HG03039 (cell line): ENCODE data around the gene COL1A1.

Experiments used
- ATAC-seq: cut with Tn5 transposase; IDR thresholded peaks from one replicate; pipeline ENCODE4 v1.9.1; 2021; ENCODE audit warnings: mild to moderate bottlenecking, moderate library complexity; ENCODE audit not compliant: unreplicated experiment

The COL1A1 gene

DNA sequence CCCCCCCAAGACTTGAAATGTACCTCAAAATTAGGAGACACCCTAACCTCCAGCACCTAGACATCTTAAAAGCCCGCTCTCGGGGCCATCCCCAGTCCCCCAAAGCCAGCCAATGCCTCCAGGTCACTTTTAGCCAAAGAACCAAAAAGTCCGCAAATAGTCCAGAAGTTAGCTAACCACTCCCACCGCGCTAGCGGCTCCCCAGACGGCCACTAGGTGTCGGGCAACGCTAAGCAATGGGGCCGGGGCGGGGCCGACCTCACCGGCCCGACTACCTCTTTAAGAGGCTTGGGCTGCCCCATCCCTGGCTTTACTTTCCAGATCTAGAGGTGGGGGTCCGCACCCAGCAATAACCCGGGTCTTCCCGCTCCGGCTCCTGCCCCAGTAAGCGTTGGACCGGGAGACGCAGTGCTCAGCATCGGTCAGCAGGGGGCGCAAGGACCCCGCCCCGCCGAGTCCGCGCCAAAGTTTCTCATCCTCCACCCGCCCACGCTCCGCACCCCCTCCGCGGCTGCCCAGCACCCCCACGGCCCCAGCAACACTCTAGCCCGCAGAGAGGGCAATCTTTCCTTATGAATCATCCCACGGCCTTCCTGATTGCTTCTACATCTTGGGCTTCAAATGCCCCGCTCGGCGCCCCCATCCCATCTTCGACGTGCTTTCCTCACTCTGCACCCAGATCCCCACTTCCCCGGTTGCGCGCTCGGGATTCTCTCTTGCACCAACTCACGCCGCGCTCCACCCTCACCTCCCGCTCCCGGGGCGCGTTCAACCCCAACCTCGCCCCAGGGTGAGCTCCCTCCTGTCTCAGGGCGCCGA lies 765 bp downstream of the COL1A1 start:
- ATAC-seq: no peak

DNA sequence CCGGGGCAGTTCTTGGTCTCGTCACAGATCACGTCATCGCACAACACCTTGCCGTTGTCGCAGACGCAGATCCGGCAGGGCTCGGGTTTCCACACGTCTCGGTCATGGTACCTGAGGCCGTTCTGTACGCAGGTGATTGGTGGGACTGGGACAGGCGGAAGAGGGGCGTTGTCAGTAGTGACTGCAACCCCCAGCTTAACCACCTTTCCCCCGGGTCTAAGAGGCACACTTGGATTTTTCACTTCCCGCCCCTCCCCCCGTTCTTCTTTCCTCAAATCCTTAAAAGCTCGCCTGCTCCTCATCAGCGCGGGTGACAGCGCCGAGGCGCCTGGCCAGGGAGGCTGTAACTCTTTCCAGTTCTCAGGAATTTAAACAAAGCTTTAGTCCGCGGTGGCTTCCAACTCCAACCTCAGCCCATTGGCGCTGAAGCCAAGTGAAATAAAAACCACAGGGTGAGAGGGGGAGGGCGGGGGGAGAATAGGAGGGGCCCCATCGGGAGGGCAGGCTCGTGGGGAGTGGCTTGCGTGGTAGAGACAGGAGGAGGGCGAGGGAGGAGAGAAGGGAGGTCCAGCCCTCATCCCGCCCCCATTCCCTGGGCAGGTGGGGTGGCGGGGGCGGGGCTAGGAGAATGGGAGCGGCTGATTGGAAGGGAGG lies 1.5 kb downstream of the COL1A1 start:
- no peak for ATAC-seq

- no peak for ATAC-seq
Observed at GRCh38 chr17:50199211-50199802, 2.1 kb downstream of the COL1A1 start.

DNA sequence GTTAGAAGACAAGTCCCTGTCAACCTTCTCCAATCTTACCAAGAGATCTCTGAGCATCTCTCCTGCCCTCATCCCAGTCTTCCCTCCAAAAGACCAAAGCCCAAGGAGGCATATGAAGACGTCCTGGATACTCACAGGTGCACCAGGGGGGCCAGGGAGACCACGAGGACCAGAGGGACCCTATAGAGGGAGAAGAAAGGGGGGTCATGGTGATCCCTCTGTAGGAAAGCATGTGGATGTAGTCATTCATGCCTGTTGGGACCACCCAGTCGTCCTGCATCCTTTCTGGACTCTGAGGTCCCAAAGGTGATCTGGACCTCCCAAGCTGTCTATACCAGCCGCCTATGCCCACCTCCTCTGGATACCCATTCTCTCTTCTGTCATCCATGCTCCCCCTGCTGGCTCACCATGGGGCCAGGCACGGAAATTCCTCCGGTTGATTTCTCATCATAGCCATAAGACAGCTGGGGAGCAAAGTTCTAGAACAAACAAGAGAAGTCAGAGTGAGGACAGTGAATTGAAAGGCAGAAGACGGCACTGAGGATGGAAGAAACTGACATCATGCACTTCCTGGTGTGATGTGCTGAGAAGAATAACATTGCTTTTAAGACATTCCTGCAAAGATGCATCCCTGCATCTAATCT lies 3.3 kb downstream of the COL1A1 start:
- ATAC-seq: no peak

GRCh38 chr17:50196826-50197225 lies 4.6 kb downstream of the COL1A1 start:
- ATAC-seq: no peak

DNA sequence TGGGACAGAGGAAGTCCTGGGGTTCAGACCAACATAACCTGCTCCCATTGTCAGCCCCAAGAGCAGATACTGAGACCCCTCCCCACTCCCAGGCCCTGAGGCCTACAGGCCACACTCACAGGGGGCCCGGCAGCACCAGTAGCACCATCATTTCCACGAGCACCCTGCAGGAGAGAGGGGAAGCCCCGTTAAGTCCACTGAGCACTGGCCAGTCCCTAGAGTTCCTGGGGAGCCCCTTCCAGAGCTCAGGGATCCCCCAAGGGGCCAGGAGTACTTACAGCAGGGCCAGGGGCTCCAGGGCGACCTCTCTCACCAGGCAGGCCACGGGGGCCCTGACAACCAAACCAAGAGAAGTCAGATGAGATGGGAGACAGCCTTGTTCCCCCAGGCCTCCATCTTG lies 5.4 kb downstream of the COL1A1 start:
- ATAC-seq: no peak

GRCh38 chr17:50194934-50195865 lies 6.2 kb downstream of the COL1A1 start:
- ATAC-seq: no peak

- no peak for ATAC-seq
Observed at GRCh38 chr17:50194140-50194933, 7.1 kb downstream of the COL1A1 start.

GRCh38 chr17:50192618-50193291 lies 8.7 kb downstream of the COL1A1 start:
- ATAC-seq: no peak

GRCh38 chr17:50192144-50192617 lies 9.2 kb downstream of the COL1A1 start:
- no peak for ATAC-seq

- no peak for ATAC-seq
Observed at GRCh38 chr17:50191359-50192143, 9.9 kb downstream of the COL1A1 start.

DNA sequence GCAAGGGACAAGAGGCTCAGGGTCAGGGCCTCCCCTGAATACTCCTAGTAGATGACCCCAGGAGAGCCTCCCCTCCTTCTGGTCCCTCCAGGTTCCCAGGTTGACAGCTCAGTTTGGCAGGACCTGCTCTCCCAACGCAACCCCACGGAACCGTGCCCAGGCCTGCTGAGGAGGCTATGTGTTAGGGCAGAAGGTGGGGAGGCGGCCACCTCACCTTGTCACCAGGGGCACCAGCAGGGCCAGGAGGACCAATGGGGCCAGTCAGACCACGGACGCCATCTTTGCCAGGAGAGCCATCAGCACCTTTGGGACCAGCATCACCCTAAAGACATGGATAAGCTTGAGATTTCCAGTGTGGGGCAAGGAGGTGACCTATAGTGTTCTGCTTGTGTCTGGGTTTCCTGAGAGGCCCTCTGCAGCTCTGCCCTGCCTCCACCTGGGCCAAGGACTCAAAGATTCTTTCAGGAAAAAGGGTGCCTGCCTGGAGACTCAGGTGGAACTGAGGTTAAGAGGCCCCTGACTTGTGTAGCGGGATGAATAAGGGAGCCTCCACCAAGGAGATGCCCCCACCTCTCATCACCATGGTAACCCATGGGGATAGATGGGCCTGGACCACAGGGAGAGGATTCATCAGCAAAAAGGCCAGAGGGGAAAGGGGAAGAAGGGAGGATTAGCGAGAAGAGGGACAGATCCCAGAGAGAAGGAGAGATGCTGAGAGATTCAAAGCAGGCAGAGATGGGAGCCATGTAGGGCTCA lies 10.7 kb downstream of the COL1A1 start:
- no peak for ATAC-seq

- ATAC-seq: no peak
Observed at GRCh38 chr17:50190293-50190602, 11.2 kb downstream of the COL1A1 start.

DNA sequence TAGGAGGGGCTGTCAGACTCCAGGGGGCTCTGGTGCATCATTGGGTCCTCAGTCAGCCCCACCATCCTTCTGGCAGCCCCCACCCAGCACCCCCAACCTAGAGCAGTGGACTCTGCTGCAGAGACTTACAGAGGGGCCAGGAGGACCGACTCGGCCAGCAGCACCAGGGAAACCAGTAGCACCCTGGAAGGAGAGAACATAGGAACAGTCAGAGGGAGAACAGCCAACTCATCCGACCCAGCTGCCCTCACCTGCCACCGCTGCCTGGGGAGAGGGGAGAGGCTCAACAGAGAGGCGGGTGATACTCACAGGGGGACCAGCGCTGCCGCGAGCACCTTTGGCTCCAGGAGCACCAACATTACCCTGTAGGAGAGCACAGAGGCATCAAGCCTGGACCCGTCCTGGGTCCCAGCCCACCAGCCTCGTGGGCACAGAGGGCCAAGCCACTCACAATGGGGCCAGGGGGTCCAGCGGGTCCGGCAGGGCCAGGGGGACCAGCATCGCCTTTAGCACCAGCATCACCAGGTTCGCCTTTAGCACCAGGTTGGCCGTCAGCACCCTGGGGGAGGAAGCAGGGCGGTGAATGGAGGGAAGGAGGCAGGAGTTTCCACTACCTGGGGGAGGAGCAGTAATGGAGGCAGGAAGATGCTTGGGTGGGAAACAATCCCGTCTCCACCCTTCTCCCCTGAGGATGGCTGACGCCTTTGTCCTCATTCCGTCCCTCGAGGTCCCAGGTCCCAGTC lies 11.7 kb downstream of the COL1A1 start:
- no peak for ATAC-seq

GRCh38 chr17:50188921-50189549 lies 12.4 kb downstream of the COL1A1 start:
- no peak for ATAC-seq

- no peak for ATAC-seq
Observed at GRCh38 chr17:50188531-50188920, 12.9 kb downstream of the COL1A1 start.
